ENCODE measurements around the gene HGS. TPM values are rescaled to one million over a fixed set of nuclear protein-coding genes. Genes with fewer than 3 reads are reported as not detected.
A peak's percentile ranks its signal among the peaks of the same experiment; 100 is the strongest.

Gene HGS
- total and polyA plus RNA-seq, 5 experiments from 2014 or later: 15.4 to 154 (median 31.1) TPM

DNA sequence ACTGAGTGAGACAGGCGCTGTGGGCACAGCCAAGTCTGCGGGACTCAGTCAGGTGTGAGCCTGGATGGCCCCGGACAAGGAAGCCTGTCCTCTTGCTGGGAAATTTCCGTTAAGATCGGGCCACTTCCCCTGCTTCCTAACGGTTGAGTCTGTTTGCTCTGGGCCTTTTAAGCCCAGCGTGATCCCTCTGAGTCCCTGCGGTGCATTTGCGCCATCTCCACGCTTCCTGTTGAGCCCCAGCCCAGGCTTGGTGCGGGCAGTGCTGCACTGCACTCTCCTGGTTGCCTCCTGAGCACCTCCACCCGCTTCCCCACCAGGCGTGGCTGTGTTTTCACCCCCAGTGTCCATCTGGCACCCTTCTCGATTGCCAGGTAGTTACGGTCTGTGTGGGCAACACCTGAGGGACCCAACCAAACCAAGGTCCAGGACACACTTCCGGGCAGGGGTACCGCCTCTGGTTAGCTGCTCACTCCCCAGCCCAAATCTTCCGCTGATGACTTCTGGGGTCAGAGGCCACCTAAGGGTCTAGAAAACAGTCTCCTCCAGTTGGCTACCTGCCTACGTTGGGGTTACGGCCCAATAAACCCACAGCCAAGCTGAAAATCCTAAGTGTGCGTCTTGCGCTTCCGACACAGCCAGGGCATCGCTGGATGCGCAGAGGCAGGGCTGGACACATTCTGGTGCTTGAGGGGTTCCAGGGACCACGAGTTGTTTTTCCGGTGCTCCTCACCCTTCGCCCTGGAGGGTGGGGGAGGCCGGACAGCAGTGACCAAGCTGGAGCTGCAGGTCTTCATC is 26.9 kb downstream of the HGS start:
- POLR2A ChIA-PET: interaction anchor here (0.6 to 5.6 kb wide), 10 partner anchors 7 to 388 kb away, joined by 3 to 29 read pairs (median 5); partner anchors contain the start of genes ARL16, CCDC137, HGS and MRPL12
- peaks cover 0 to 13% (median 3%) of the 10 kb centered on the region in 3 donors for H3K36me3 Mint-ChIP-seq
- peak overlapping the region; percentile 71 to 86 (median 80) for H3K4me3 Mint-ChIP-seq
- ATAC-seq (peak in 1 of 2 donors; percentile 16), DNase-seq (no peak)
- H3K27me3 Mint-ChIP-seq: no peaks in the 10 kb centered on the region
- H3K27ac Mint-ChIP-seq: peak overlapping the region; percentile 20 to 91 (median 85)
- no peaks in the 10 kb centered on the region for H3K9me3 Mint-ChIP-seq
- peaks cover 7 to 28% (median 22%) of the 10 kb centered on the region in 4 donors for H3K4me1 Mint-ChIP-seq

GRCh38 chr17:81711814-81712467 is 28.1 kb downstream of the HGS start, which contains the start of gene SLC25A10:
Gene SLC25A10 (plus strand): TSS chr17:81712284. CDS start chr17:81712427, 143 bp downstream.
- Mint-ChIP-seq H3K27ac (peak within 1 kb of the TSS in 9 of 10 donors; percentile 35 to 91 (median 80)), H3K36me3 (peaks cover 0 to under 1% (median 0%) of the 10 kb centered on the region in 3 donors), H3K27me3 (no peaks in the 10 kb centered on the region), H3K4me1 (peaks cover 7 to 23% (median 19%) of the 10 kb centered on the region in 4 donors), H3K9me3 (no peaks in the 10 kb centered on the region), H3K4me3 (peak within 1 kb of the TSS; percentile 73 to 90 (median 86))
- POLR2A ChIA-PET: interaction anchor here (0.7 to 5.6 kb wide), 7 partner anchors 9 to 543 kb away, joined by 3 to 29 read pairs (median 5); partner anchors contain the start of genes ARL16, CCDC137, HGS and MRPL12
- ATAC-seq: peak; percentile 83
- DNase-seq: peak; percentile 53 to 87 (median 78)

DNA sequence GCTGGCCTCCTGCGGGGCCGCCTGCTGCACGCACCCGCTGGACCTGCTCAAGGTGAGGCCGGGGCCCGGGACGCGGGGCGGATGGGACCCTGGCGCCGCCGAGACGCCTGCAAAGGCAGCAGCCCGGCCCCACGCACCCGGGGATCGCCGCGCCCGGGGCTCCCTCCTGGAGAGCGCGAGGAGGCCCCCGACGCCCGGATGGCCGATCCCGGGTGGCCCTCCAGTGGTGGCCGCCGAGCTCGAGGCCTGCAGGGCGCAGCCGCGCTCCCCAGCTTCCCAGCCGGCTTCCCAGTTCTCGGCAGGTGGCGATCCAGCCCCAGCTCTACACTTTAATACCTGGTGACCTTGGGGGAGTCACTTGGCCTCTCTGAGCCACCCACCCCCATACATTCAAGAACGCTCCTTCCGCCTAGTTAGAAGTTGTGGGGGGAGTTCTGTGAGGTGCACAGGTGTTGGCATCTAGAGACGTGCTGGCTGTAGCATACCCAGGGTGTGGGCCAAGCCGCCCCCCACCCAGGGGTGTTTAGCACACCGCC is 28.7 kb downstream of the HGS start:
- no peaks in the 10 kb centered on the region for H3K9me3 Mint-ChIP-seq
- DNase-seq: no peak
- POLR2A ChIA-PET: interaction anchor here (3.7 to 5.6 kb wide), 2 partner anchors 9 to 29 kb away, joined by 26 to 29 read pairs; partner anchors contain the start of genes ARL16, HGS and MRPL12

GRCh38 chr17:81713004-81713555 is 29.3 kb downstream of the HGS start:
- H3K4me1 Mint-ChIP-seq: peaks cover 7 to 23% (median 19%) of the 10 kb centered on the region in 4 donors
- ATAC-seq: no peak
- no peaks in the 10 kb centered on the region for H3K36me3 Mint-ChIP-seq
- no peaks in the 10 kb centered on the region for H3K27me3 Mint-ChIP-seq
- H3K9me3 Mint-ChIP-seq: no peaks in the 10 kb centered on the region
- POLR2A ChIA-PET: interaction anchor here (3.7 to 5.6 kb wide), 2 partner anchors 10 to 30 kb away, joined by 26 to 29 read pairs; partner anchors contain the start of genes ARL16, HGS and MRPL12
- peak overlapping the region in 5 of 10 donors; percentile 35 to 80 (median 75) for H3K27ac Mint-ChIP-seq
- no peak for DNase-seq
- peak overlapping the region; percentile 73 to 90 (median 86) for H3K4me3 Mint-ChIP-seq

More for the DNA sequence above, 28.7 kb downstream of the HGS start:
- Mint-ChIP-seq H3K36me3 (no peaks in the 10 kb centered on the region), H3K4me1 (peaks cover 7 to 23% (median 19%) of the 10 kb centered on the region in 4 donors), H3K27me3 (no peaks in the 10 kb centered on the region), H3K27ac (peak overlapping the region in 5 of 10 donors; percentile 34 to 80 (median 75)), H3K4me3 (peak overlapping the region; percentile 73 to 90 (median 86))
- peak in 1 of 2 donors; percentile 4 for ATAC-seq

GRCh38 chr17:81713556-81714411 is 30.0 kb downstream of the HGS start:
- H3K9me3 Mint-ChIP-seq: no peaks in the 10 kb centered on the region
- no peaks in the 10 kb centered on the region for H3K27me3 Mint-ChIP-seq
- H3K27ac Mint-ChIP-seq: no peak overlapping the region
- ATAC-seq (no peak), DNase-seq (no peak)
- peaks cover 7 to 23% (median 19%) of the 10 kb centered on the region in 4 donors for H3K4me1 Mint-ChIP-seq
- POLR2A ChIA-PET: interaction anchor here (3.7 to 5.6 kb wide), 2 partner anchors 11 to 31 kb away, joined by 26 to 29 read pairs; partner anchors contain the start of genes ARL16, HGS and MRPL12
- H3K4me3 Mint-ChIP-seq: peak overlapping the region in 5 of 10 donors; percentile 7 to 90 (median 83)
- H3K36me3 Mint-ChIP-seq: no peaks in the 10 kb centered on the region

DNA sequence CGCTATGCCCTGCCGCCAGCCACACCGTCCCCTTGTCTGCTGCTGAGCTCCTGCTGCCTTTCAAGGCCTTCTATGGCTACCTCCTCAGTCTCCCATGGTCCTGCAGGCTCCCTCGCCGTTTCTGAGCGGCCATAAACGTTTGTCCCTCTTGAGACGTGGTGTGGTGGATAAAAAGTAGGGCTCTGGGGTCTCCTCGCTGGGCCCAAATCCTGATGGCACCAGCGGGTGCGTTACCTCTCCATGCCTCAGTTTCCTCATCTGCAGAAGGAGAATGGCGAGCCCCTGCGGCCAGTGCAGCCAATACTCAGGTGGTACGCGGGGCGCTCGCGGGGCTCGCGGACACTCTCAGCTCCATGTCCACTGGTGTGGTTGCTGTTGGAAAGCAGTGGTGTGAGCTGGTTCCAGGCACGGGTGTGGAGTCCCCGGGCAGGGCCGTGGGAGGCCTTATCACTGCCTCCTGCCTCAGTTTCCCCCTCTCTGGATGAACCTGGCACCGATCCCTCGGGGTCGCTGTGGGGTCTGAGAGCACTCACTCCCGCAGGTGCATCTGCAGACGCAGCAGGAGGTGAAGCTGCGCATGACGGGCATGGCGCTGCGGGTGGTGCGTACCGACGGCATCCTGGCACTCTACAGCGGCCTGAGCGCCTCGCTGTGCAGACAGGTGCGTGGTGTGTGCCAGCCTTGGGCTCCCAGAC is 30.7 kb downstream of the HGS start:
- Mint-ChIP-seq H3K27ac (no peak overlapping the region), H3K4me1 (peaks cover 7 to 23% (median 19%) of the 10 kb centered on the region in 4 donors), H3K36me3 (no peaks in the 10 kb centered on the region), H3K4me3 (peak overlapping the region in 2 of 10 donors; percentile 1 to 77), H3K9me3 (no peaks in the 10 kb centered on the region), H3K27me3 (no peaks in the 10 kb centered on the region)
- POLR2A ChIA-PET: interaction anchor here (5.6 kb wide), 1 partner anchor 11 kb away, joined by 26 read pairs; the partner anchor contains the start of gene MRPL12
- DNase-seq (no peak), ATAC-seq (no peak)

DNA sequence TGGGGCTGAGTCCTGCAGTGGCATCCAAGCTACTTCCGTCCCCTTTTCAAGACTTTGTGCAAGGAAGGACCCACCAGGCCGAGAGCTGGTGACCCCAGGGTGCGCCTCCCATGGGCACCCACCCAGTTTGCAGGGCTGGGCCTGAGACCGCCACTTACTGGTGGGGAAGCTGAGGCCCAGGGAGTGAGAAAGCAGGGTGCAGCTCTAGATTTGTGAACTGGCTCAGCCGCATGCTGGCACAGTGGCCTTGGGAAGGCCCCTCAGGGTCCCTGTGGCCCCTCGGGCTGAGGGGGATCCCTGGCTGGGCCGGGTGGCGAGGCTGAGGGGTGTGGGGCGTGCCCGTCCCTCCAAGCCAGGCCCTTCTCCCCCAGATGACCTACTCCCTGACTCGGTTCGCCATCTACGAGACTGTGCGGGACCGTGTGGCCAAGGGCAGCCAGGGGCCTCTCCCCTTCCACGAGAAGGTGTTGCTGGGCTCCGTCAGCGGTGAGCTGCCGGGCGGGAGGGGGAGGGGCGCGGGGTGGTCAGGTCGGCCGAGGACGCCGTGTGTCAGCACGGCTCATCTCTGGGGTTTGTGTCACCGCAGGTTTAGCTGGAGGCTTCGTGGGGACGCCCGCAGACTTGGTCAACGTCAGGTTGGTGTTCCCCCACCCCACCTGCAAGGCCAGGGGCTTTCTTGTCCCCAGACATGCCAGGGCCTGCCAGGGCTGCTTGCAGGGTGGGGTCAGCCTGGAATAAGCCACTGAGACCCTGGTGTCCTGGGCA is 31.5 kb downstream of the HGS start:
- Mint-ChIP-seq H3K27me3 (no peaks in the 10 kb centered on the region), H3K9me3 (no peaks in the 10 kb centered on the region), H3K36me3 (no peaks in the 10 kb centered on the region), H3K27ac (no peak overlapping the region), H3K4me1 (peaks cover 7 to 19% (median 18%) of the 10 kb centered on the region in 4 donors), H3K4me3 (no peak overlapping the region)
- POLR2A ChIA-PET: interaction anchor here (5.6 kb wide), 1 partner anchor 12 kb away, joined by 26 read pairs; the partner anchor contains the start of gene MRPL12
- ATAC-seq: no peak
- DNase-seq: no peak

DNA sequence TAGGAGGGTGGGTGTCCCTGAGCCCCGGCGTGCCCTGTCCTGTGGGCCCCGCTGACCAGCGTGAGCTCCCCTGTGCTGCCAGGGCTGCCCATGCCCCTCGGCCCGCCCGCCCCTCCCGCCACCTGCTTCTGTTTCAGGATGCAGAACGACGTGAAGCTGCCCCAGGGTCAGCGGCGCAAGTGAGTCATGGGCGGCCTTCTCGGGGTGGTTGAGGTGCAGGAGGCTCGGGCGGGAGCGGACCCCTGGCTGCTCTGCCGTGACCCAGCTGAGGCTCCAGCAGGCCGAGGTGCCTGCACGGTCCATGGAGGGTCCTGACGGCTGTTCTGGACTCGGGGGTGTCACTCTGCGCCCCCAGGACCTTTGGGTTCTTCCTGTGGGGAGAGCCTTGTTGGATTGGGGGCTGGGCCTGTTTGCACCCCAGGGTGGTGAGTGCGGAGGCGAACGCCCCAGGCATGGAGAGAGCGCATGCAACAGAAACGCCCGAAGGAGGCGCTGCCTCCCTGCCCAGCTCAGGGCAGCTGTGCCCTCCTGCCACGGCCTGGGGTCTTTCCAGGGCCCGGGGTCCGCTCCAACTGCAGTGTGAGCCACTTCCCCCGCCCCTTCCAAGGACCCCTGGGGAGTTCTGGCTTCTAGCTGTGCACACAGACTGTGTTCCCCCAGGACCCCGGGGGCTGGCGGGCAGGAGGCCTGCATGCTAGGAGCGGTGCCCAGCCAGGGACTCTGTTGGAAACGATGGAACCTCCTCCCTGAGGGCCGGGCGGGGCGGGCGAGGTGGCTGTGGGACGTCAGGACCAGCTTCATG is 32.3 kb downstream of the HGS start:
- no peaks in the 10 kb centered on the region for H3K9me3 Mint-ChIP-seq
- DNase-seq (no peak), ATAC-seq (no peak)
- POLR2A ChIA-PET: interaction anchor here (5.6 kb wide), 1 partner anchor 13 kb away, joined by 26 read pairs; the partner anchor contains the start of gene MRPL12
- H3K27ac Mint-ChIP-seq: no peak overlapping the region
- no peak overlapping the region for H3K4me3 Mint-ChIP-seq
- no peaks in the 10 kb centered on the region for H3K36me3 Mint-ChIP-seq
- peaks cover 3 to 11% (median 10%) of the 10 kb centered on the region in 4 donors for H3K4me1 Mint-ChIP-seq
- H3K27me3 Mint-ChIP-seq: no peaks in the 10 kb centered on the region

DNA sequence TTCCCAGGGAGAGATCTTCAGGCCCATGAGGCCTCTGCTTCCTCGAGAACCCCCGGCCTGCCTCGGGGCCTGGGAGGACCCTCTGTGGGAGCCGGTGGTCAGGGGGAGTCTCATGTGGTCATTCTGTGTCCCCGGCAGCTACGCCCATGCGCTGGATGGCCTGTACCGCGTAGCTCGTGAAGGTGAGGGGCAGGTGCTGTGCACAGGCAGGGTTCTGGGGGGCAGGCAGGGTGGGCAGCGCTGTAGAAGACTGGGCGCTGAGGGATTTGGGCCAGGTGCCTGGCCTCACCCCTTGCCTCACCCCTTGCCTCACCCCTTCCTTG is 32.8 kb downstream of the HGS start:
- Mint-ChIP-seq H3K27ac (no peak overlapping the region), H3K36me3 (no peaks in the 10 kb centered on the region), H3K27me3 (no peaks in the 10 kb centered on the region), H3K4me1 (peaks cover 3 to 8% (median 6%) of the 10 kb centered on the region in 4 donors), H3K9me3 (no peaks in the 10 kb centered on the region), H3K4me3 (no peak overlapping the region)
- DNase-seq (no peak), ATAC-seq (no peak)
- POLR2A ChIA-PET: no interaction called here

Data from naive thymus-derived CD8-positive, alpha-beta T cell (primary cell).